AG08395 (cell line): Measurements from ENCODE around the gene NFATC1.

Experiments
- DNase-seq: peaks from one replicate; pipeline ENCODE4 v3.0.0; 2012; ENCODE audit warnings: mixed read lengths, low spot score

The NFATC1 gene

DNA sequence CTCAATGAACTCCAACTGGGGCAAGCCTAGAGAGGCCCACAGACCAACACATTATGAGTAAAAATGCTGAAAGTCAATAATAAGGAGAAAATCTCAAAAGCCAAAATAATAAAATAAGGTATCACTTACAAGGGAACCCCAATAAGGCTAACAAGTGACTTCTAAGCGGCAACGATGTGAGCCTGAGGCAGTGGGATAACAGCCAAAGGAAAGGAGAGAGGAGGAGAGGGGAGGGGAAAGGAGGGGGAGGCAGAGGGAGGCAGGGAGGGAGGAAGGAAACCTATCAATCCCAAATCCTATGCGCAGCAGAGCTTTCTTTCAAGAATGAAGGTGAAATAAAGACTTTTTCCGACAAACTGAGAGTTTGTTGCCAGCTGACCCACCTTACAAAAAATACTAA is 6.0 kb upstream of the NFATC1 start:
- no peak for DNase-seq

DNA sequence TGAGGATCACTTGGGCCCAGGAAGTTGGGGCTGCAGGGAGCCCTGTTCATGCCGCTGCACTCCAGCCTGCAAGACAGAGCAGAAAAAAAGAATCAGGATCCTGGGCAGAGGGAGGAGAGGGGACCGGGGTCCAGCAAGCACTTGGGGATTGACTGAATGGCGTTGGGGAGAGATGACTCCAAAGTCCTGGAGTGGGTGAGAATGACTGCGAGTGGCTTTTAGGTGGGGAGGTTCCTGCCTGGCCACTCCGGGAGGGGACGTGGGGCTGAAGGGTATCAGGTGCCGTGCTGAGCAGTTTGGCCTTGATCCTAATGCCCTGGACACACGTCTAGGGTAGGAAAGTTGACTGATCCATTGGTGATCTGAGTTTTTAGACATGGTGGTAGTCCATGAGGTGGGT is 3.5 kb upstream of the NFATC1 start:
- DNase-seq = no peak

DNA sequence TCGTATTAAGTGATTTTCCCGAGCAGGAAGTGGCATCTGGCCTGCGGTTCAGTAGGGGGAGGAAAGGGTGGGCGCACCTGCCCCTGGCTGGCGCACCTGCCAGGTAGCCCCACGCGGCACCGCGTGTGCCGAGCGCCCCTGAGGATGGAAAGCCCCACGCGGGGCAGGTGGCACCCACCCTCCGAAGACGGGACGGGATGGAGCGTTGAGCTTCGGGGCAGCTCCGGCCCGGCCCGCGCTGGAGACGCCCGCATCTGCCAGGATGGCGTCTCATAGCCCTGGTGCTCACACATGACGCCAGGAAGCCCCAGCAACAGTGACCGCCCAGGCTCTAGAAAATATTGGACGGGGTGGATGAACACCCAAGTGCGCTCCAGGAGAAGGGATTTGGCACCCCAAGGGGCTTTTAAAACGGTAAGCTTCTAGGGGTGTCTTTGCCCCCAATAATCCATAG is 2.5 kb upstream of the NFATC1 start:
- peak; percentile 51 for DNase-seq

GRCh38 chr18:79393635-79394533 is 1.8 kb upstream of the NFATC1 start:
- DNase-seq = peak; percentile 91

DNA sequence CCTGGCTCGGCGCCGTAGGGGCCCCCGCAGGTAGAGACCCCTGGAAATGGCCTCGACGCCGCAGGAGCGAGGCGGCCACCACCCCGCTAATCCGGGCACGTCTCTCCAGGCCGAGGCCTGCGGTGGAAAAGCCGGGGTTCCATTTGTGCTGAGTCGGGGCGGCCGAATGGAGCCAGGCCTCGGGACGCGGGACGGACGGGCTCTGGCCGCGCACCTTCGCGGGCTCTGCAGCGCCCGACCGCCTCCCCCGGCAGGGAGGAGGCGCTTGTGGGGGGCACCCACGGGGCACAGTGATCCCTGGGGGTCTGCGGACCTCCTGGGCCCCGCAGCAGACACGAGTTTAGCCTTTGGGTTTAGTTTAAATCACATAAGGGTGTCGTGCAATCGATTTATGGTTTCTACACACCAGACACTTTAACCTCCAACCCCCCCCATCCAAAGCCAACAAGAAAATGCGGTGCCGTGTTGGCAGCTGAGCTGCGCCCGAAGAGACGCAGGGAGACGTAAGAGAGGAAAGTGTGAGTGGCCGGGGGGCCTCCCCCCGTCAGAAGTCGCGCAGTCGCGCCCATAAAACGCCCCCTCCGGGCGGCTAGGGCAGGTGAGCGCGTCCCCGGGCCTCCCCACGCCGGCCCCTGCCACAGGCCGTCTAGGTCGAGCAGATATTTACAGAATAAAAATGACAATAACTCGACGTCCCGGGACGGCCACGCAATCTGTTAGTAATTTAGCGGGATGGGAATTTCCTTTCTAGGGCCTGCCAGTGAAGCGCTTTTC is 1.0 kb upstream of the NFATC1 start:
- peak; percentile 61 for DNase-seq

DNA sequence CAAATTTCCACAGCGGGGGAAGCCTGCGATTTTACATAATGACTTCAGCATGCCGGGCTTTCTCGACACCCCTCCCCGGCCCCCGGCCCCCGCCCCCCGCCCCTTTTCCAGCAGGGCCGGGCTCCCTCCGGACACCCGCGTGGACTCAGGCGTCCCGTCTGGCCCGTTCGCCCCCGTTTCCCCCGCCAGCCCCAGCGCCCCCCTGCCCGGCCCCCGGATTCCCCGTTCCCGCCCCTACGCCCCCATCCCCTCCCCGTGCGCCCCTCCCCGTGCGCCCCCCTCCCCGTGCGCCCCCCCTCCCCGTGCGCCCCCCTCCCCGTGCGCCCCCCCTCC is 456 bp upstream of the NFATC1 start:
- DNase-seq = no peak

DNA sequence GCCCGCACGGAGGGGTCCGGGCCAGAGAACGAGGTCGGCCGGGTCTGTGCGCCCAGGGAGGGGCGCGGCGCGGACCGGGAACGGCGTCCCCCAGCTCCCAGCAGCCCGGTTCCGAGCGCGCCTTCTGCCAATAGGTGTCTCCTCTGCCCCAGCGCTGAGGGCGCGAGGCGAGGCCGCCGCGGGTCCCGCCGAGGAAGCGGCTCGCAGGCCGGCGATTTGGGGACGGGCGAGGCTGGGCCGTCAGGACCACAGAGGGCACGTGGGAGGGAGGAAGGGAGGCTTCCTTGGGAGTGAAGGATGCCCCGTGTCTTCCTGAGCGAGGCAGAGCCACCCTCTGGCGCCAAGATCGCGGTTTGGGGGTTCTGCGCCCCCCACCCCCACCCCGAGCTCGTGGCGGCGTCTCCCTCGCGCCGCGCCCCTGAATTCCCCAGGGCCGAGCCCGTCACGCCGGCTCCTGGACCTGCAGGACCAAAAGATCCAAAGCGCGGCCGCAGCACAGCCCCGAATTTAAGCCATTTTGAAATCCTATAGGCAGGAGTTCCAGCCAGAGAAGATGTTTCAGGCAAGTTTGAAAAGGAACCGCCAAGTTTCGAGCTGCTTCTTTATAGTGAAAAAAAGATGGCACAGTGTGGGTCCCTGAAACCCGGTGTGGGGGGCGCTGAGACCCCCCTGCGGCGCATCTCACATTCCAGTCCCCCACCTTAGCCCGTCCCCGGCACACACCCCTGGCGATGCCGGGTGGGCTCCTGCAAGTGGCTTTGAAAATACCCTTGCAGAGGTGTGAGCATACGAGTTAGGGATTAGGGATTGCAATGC is 909 bp downstream of the NFATC1 start:
- peak; percentile 49 for DNase-seq

DNA sequence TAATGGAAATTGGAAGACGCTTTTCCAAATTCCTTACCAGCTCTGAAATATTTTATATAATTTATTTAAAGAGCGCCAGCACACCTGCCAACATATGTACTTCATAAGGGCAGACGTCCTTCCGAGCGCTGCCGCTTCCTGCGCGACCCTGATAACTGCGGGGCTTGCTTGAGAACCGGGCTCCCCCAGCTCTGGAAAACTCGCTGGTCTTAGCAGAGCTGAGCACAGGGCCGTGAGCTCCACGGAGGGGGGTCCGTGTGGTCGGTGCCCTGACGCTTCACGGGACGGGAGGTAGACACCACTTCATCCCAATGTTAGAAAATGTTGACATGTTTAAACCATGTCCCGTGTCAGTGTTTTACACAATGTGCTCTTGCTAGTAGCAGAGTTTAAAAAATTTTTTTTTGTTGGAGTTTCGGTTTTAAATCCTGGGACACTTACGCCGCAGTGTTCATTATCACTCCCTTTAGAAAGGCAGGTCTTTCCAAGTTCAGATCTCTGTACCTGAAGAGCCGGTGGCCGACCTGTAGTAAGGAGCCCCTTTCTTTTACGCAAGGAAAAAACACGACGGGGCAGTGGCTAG is 1.6 kb downstream of the NFATC1 start:
- no peak for DNase-seq

GRCh38 chr18:79397830-79398761 is 2.4 kb downstream of the NFATC1 start:
- DNase-seq = no peak

- DNase-seq = no peak
These were observed 3.7 kb downstream of the NFATC1 start for GRCh38 chr18:79399275-79400081.

DNA sequence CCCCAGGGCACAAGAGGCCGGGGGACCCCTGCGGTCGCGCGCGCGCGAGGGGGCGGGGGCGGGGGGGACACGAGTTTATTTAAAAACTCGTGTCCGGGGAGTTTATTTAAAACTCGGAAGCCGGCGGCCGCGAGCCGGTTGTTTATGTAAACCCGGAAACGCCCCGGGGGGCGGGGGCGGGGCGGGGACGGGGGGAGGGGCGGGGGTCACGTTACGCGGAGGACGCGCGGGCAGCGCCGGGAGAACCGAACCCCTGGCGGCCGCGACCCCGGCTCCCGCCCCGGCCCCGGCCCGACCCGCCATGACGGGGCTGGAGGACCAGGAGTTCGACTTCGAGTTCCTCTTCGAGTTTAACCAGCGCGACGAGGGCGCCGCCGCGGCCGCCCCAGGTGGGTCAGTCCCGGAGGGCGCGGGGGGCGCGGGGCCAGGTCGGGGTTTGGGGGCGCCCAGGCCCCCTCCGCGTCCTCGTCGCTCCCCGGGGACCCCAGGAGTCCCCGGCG is 4.4 kb downstream of the NFATC1 start:
- peak; percentile 57 for DNase-seq

DNA sequence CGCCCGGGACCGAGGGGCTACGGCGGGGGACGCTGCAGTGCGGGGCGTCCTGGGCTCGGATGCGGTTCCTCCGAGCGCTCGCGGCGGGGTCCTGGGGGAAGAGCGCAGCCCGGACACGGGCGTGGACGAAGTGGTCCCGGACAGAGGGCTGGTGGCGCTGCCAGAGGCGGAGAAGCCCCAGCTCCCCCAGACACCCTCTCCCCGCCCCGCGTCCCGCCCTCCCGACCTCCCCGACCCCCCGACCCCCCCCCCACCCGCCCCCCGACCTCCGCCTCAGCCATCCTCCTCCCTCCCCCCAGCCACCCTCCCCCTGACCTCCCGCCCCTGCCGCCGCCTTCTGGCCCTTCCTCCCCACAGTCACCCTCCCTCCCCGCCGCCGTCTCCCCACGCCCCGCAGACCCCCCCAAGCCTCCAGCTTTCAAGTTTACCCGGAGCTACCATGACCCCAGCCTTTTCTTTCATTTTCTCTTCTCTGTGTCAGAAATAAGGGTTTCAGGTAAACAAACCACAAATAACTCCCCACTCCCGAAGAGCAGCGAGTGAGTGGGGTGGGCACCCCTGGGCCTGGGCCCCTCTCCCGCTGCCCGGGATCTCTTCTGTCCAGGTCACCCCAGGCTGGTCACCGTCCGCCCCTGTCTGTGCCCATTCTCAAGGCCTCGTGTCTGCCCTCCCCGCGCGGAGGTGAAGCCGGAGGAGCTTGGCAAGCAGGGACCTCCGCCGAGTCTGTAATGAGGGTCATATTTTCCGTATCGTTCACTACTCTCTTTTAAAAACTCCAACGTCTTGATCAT is 5.1 kb downstream of the NFATC1 start:
- no peak for DNase-seq

GRCh38 chr18:79401494-79402208 is 5.9 kb downstream of the NFATC1 start:
- no peak for DNase-seq

DNA sequence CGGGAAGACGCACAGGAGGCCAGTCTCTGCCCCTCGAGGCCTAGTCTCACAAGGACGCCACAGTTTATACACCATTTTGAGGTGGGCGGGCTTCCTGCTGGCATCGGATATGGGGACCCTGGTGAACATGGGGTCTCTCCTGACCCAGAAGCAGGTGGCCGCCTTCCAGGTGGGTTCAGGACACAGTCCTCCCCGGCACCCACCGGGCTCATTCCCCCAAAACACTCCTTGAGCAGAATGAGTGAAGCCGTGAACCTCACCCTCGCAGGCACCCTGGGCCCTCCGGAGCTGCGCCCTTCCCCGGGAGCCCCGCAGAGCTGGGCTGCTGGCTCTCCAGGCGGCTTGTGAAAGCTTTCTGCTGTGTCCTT is 6.5 kb downstream of the NFATC1 start:
- no peak for DNase-seq

GRCh38 chr18:79402977-79403722 is 7.4 kb downstream of the NFATC1 start:
- peak; percentile 87 for DNase-seq

DNA sequence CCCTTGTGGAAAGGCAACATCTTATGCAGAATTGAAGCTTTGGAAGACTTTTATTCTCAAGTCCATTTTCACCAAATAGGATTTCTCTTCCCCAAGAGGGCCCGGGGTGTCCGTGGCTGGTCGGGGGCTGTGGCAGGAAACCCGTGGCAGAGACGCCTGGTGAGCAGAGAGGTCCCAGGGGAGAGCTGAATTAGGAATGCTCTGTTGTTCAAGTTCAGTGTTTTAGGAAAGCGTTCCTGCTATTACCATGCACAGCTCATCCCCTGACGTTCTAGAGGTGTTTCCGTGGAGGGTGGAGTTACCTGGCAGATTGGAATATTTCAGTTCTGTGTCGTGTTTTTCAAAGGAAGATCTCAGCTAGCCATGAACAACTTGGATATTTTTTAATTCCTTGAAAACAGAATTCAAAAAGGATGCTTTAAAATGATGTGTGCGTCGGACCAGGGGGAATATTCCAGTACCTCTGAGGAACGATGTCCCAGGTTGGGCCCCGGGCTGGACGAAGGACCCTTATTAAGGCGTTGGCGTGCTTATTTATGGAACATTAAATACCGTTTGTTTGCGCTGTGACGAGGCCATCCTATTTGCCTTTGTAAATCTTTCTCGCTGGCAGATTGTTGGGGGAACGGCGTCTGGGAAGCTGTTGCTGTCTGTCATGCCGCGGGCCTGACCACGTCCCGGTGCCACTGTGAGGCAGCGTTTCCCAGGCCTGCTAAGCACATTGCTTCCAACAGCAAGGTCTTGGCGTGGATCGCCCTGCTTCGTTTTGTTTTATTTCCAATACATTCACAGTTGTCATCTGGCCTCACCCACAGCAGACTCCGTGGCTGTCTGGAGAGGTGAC is 8.2 kb downstream of the NFATC1 start:
- peak; percentile 39 for DNase-seq

DNA sequence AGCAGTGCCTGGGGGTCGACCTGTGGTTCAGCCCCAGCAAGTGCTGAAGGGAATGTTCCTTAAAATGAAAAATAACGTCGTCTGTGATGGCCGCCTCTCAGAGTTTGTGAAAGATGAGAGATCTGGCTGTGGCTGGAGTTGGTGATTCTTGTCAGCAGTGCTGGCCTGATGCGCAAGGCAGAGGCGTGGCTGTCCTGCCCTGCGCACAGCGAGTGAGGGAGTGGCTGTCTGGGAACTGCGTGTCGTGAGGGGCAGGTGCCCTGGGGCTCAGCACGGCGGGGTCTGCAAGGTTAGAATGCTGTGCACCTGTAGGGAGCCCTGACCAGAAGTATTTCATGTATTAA is 8.8 kb downstream of the NFATC1 start:
- DNase-seq = peak; percentile 69
